Keratinocyte (primary cell): ENCODE results near the gene SLC13A3. TPM values are rescaled to one million over a fixed set of nuclear protein-coding genes. Genes with fewer than 3 reads are reported as not detected.

Experiments
- DNase-seq: peaks from one replicate; pipeline ENCODE4 v3.0.0-alpha.2; 2011; ENCODE audit warnings: low read depth, missing footprints, low spot score
- FAIRE-seq: peaks from 2 replicates; lab custom pipeline; 2011; peaks lifted over from hg19 to GRCh38; lab: Jason Lieb, UNC
- H2AFZ ChIP-seq: 2 replicates; pipeline ENCODE4 v1.6.0; 2012; ENCODE audit warnings: low read length, control low read depth, inconsistent platforms; ENCODE audit not compliant: control insufficient read depth
- H3K27ac ChIP-seq: 2 replicates; pipeline ENCODE4 v1.5.1; 2011; ENCODE audit warnings: low read length; ENCODE audit not compliant: control insufficient read depth, insufficient read depth
- H3K27me3 ChIP-seq: 3 replicates; pipeline ENCODE4 v1.6.0; 2011; ENCODE audit warnings: low read length; ENCODE audit not compliant: control insufficient read depth, insufficient read depth; ENCODE audit errors: extremely low read depth
- H3K36me3 ChIP-seq, 2 experiments: 2 replicates in 1 of 2; 3 replicates in 1 of 2; pipeline ENCODE4 v1.5.1; 2011; ENCODE audit warnings: low read length in 2 of 2, mild to moderate bottlenecking in 1 of 2; ENCODE audit not compliant: control insufficient read depth in 2 of 2, insufficient read depth in 2 of 2; ENCODE audit errors: extremely low read depth in 1 of 2
- H3K4me1 ChIP-seq: 3 replicates; pipeline ENCODE4 v1.5.1; 2011; ENCODE audit warnings: low read length; ENCODE audit not compliant: control insufficient read depth, insufficient read depth; ENCODE audit errors: extremely low read depth
- H3K4me2 ChIP-seq: 3 replicates; pipeline ENCODE4 v1.6.0; 2011; ENCODE audit warnings: low read depth, low read length; ENCODE audit not compliant: control insufficient read depth, insufficient read depth; ENCODE audit errors: extremely low read depth
- H3K4me3 ChIP-seq, 3 experiments: fragments of 200-600 bp in 1 of 3; sonication (generic) in 1 of 3; 2 replicates in 2 of 3; 3 replicates in 1 of 3; pipeline ENCODE4 v1.5.1; 2011 to 2016; ENCODE audit warnings: low read length in 3 of 3, mild to moderate bottlenecking in 3 of 3, control low read depth in 2 of 3, inconsistent platforms in 1 of 3, low read depth in 1 of 3, mixed read lengths in 1 of 3, mixed run types in 1 of 3, moderate library complexity in 1 of 3; ENCODE audit not compliant: control insufficient read depth in 2 of 3, insufficient read depth in 2 of 3; ENCODE audit errors: extremely low read depth in 1 of 3
- H3K79me2 ChIP-seq: 2 replicates; pipeline ENCODE4 v1.6.0; 2012; ENCODE audit warnings: low read length; ENCODE audit not compliant: control insufficient read depth, insufficient read depth
- H3K9ac ChIP-seq: 3 replicates; pipeline ENCODE4 v1.6.0; 2011; ENCODE audit warnings: low read length; ENCODE audit not compliant: control insufficient read depth, insufficient read depth; ENCODE audit errors: extremely low read depth
- H3K9me1 ChIP-seq: 3 replicates; pipeline ENCODE4 v1.6.0; 2011; ENCODE audit warnings: low read length; ENCODE audit not compliant: control insufficient read depth, insufficient read depth; ENCODE audit errors: extremely low read depth
- H3K9me3 ChIP-seq: 2 replicates; pipeline ENCODE4 v1.5.1; 2012; ENCODE audit warnings: low read depth, low read length; ENCODE audit not compliant: control insufficient read depth
- H4K20me1 ChIP-seq: 3 replicates; pipeline ENCODE4 v1.6.0; 2011; ENCODE audit warnings: low read length; ENCODE audit not compliant: control insufficient read depth, insufficient read depth; ENCODE audit errors: extremely low read depth
- EZH2 ChIP-seq: IDR thresholded peaks from one replicate; pipeline ENCODE4 v1.6.1; 2012; ENCODE audit warnings: inconsistent platforms, mild to moderate bottlenecking, low read length, moderate library complexity
- dilution Hi-C: fragments of 300-500 bp; cut with MboI; formaldehyde crosslinking; loops from one replicate; pipeline ENCODE4 v1.7.0; 2020; ENCODE audit warnings: low sequenced_read_pairs; ENCODE audit not compliant: extremely low pct_ligation_motif_present
- polyA plus RNA-seq, 5 experiments: library from polyadenylated mRNA; depleted of rRNA in 3 of 5; stranded (reverse) in 3 of 5; stranded (forward) in 1 of 5; unstranded in 1 of 5; fragments of >200 nt; gene quantifications; 1 replicate in 1 of 5; 2 replicates in 3 of 5; 3 replicates in 1 of 5; pipeline versions ENCODE4 v1.2.1 to v1.2.3, GENCODE V29; 2011 to 2012; ENCODE audit warnings: missing spikeins in 2 of 5, low read depth in 1 of 5, low replicate concordance in 1 of 5
- TF ChIP-seq, protein P1 (sequence below), 3 experiments: IDR thresholded peaks in 1 of 3; conservative IDR thresholded peaks in 1 of 3; optimal IDR thresholded peaks in 1 of 3; 2 replicates in 2 of 3; 3 replicates in 1 of 3; pipeline versions ENCODE3 to v1.5.1; 2011; ENCODE audit warnings: low read length in 3 of 3, mild to moderate bottlenecking in 3 of 3, moderate library complexity in 2 of 3, control low read depth in 1 of 3, inconsistent platforms in 1 of 3; ENCODE audit not compliant: insufficient read depth in 2 of 3; ENCODE audit errors: extremely low read depth in 1 of 3

The SLC13A3 gene
- polyA plus RNA-seq, 1 donor (not counting 4 experiments of a cell fraction or from before 2014, with no cell fraction given), result 4.5 TPM

DNA sequence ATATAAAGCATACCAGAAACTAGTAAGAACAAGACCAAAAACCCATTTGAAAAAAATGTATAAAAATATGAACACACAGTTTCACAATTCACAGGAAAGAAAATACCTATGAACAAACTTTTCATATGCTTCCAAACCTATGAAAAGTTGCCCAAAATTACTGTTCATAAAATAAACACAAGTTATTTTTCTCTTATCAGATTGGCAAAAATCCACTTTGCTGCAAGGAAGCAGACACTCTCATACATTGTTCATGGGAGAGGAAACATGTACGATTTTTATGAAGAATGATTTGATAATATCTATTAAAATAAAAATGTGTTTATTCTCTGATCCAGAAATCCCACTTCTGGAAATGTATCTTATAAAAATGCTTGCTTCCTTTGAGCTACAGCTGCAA lies 60.8 kb downstream of the SLC13A3 start:
- dilution Hi-C loops, result no loop called here

DNA sequence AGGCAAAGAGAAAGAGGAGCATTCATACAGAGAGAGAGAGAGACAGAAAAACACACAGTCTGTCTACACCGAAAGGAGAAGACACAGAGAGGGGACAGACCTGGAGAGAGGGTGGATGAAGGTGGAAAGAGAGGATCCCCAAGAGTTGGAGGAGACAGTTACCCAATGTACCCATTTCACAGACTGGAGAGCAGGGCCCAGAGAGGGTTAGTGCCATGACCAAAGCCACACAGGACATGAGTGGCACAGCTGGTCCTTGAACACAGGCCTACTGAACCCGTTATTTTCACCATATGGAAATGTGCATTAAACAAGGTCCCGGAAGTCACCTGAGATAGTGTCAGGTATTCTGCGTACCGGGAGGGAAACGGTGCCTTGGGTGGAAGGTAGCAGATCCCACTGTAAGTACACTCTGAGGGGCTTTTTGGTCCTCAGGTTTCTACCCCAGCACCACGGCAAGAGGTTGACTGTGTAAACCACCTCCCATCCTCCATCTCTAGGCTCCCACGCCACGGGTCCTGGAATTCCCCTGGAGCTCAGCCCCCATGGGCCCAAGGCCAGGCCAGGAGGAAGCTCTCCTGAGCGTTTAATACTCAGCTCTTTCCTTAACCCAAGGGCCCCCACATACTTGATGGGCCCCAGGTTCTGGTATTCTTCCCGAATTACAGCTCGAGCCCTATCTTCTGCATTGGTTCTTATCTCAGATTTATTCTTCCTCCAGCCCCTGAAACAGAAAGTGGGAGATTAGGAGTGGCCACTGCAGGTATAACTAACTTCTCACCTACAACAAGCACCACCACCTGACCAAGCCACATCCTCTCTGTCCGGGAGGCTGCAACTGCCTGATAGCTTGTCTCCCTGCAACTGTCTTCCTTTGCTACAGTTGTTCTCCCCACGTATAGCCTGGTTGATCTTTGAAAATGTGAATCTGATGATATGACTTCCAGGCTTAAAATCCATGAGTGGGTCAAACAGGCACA lies 62.4 kb downstream of the SLC13A3 start:
- no peaks in the 10 kb centered on the region for H3K4me1 ChIP-seq
- no peaks in the 10 kb centered on the region for H3K36me3 ChIP-seq
- H4K20me1 ChIP-seq, result no peaks in the 10 kb centered on the region
- H3K27me3 ChIP-seq, result no peaks in the 10 kb centered on the region
- no peak overlapping the region for H3K4me3 ChIP-seq
- H3K4me2 ChIP-seq, result no peak overlapping the region
- dilution Hi-C loops, result no loop called here
- no peaks in the 10 kb centered on the region for H3K9me3 ChIP-seq
- H3K9ac ChIP-seq, result no peak overlapping the region
- TF ChIP-seq, protein P1, sequence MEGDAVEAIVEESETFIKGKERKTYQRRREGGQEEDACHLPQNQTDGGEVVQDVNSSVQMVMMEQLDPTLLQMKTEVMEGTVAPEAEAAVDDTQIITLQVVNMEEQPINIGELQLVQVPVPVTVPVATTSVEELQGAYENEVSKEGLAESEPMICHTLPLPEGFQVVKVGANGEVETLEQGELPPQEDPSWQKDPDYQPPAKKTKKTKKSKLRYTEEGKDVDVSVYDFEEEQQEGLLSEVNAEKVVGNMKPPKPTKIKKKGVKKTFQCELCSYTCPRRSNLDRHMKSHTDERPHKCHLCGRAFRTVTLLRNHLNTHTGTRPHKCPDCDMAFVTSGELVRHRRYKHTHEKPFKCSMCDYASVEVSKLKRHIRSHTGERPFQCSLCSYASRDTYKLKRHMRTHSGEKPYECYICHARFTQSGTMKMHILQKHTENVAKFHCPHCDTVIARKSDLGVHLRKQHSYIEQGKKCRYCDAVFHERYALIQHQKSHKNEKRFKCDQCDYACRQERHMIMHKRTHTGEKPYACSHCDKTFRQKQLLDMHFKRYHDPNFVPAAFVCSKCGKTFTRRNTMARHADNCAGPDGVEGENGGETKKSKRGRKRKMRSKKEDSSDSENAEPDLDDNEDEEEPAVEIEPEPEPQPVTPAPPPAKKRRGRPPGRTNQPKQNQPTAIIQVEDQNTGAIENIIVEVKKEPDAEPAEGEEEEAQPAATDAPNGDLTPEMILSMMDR (optimal IDR thresholded peaks at IDR 0.05 in 1 of 3, IDR thresholded peaks at IDR 0.05 in 1 of 3, conservative IDR thresholded peaks at IDR 0.05 in 1 of 3; ENCODE audit: extremely low read depth in 1 of 3, insufficient read depth in 2 of 3, low read length in 3 of 3), result no peak
- no peak for TF ChIP-seq EZH2
- H2AFZ ChIP-seq, result no peak overlapping the region
- no peaks in the 10 kb centered on the region for H3K9me1 ChIP-seq
- DNase-seq (no peak), FAIRE-seq (no peak)
- no peaks in the 10 kb centered on the region for H3K79me2 ChIP-seq
- H3K27ac ChIP-seq, result no peak overlapping the region

More for the DNA sequence above, 60.8 kb downstream of the SLC13A3 start:
- H3K9me3 ChIP-seq, result no peaks in the 10 kb centered on the region
- H3K79me2 ChIP-seq, result no peaks in the 10 kb centered on the region
- H4K20me1 ChIP-seq, result no peaks in the 10 kb centered on the region
- no peak overlapping the region for H3K9ac ChIP-seq
- H3K4me2 ChIP-seq, result no peak overlapping the region
- DNase-seq, result no peak
- no peak overlapping the region for H3K27ac ChIP-seq
- H3K4me3 ChIP-seq, result no peak overlapping the region
- TF ChIP-seq, protein P1 (optimal IDR thresholded peaks at IDR 0.05 in 1 of 3, IDR thresholded peaks at IDR 0.05 in 1 of 3, conservative IDR thresholded peaks at IDR 0.05 in 1 of 3; ENCODE audit: extremely low read depth in 1 of 3, insufficient read depth in 2 of 3, low read length in 3 of 3), result no peak
- TF ChIP-seq EZH2, result no peak
- no peak for FAIRE-seq
- H2AFZ ChIP-seq, result no peak overlapping the region
- no peaks in the 10 kb centered on the region for H3K27me3 ChIP-seq
- no peaks in the 10 kb centered on the region for H3K9me1 ChIP-seq
- no peaks in the 10 kb centered on the region for H3K36me3 ChIP-seq
- no peaks in the 10 kb centered on the region for H3K4me1 ChIP-seq
